NCI-H1105 (cell line): ENCODE data around the gene GPS1.

Experiments
- DNase-seq: peaks from one replicate; lab custom pipeline; 2025; lab: John Stamatoyannopoulos, UW

GPS1 gene

DNA sequence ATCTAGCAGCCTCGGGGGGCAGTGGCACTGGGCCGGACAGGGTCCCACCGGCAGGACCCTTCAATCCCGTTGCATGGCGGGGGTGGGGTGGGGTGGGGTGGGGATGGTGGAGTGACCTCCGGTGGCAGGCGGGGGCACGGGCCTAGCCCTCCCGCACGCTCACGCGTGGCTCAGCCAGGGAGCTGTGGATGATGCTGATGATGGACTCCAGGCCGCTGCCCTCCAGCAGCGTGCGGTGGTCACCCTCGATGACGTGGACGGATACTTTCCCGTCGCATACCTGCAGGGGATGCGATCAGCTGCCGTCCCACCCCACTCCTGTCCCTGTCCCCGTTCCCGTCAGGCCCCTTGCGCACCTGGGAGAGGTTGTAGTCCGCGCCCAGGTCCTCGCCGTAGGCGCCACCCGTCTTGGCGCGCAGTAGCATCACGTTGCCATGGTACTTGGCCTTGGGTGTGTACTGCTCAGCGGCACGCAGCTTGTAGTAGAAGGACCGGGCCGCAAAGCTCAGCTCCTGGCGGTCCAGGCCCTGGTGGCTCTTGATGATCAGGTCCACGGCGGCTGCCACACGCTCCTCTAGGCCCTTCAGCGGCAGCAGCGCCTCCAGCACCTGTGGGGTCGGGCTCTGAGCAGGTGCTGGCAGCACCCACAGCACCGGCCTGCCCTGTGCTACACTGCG is 27.4 kb downstream of the GPS1 start:
- no peak for DNase-seq

DNA sequence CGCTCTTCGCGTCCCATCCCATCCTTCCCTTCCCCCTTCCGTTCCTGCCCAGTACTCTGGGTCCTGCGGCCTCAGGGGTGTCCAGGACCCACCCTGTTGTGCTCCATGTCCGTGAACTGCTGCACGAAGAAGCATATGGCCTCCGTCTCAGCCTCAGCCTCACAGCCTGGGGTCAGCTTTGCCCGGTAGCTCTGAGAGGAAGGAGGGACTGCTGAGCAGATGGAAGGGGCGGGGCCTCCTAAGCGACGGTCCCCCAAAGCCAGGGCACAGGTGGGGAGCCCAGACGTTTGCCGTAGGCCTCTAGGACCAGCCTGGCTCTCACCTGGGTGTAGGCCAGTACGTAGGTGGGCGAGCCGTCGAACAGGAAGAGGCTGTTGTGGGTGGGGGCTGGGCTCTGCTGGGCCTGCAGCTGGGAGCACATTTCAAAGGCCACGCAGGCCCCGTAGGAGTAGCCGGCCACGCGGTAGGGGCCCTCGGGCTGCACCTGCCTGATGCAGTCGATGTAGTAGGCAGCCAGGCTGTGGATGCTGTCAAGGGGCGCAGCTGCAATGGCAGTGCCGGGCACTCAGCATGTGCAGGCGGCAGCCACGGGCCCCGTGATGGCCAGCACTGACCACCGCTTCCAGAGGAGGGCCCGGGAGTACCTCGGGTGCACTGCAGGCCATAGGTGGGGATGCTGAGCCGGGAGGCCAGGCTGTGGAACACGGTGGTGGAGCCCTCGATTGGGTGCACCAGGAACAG is 28.5 kb downstream of the GPS1 start:
- no peak for DNase-seq

DNA sequence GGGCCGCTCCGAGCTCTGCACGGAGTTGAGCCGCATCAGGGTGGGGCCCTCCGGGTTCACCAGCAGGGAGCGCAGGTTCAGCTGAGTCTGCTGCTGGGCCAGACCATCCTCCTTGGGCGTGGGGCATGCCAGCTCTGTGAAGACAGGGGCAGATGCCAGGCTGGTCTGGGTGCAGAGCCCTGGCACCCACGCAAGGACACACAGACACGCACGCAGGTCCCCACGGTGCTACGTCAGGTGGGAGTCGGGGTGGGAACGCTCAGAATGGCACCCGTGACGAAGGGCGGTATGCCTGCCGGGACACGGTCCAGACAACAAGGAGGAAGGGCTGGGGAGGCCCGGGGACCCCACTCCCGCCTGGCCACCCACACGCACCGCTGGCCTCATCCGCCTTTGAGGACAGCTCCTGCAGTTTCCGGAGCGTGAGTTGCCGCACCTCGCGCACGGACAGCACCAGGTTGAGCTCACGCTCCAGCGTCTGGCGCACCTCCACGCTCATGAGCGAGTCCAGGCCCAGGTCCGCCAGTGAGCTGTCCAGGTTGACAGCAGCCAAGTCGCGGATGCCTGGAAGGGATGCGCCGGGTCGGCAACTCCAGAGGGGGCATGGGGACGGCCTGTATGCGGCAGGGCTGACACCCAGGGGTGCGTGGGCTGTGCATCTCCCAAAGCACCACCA is 29.2 kb downstream of the GPS1 start:
- no peak for DNase-seq

DNA sequence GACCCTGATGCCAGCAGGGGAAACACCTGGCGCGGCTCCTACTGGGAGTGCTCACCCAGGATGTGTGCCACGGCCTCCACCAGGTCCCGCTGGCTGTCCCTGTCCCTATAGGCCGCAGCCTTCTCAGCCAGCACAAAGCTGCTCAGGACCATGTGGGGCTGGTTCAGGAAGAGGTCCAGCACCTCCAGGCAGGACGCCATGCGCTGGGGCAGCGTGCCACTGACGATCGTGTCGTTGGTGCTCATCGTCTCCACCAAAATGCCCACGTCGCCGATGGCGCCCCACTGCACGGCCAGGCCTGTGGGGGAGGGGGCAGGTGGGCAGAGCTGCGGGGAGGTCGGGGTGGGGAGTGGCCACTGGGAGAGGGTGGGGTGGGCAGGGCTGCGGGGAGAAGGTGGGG is 29.8 kb downstream of the GPS1 start:
- no peak for DNase-seq

DNA sequence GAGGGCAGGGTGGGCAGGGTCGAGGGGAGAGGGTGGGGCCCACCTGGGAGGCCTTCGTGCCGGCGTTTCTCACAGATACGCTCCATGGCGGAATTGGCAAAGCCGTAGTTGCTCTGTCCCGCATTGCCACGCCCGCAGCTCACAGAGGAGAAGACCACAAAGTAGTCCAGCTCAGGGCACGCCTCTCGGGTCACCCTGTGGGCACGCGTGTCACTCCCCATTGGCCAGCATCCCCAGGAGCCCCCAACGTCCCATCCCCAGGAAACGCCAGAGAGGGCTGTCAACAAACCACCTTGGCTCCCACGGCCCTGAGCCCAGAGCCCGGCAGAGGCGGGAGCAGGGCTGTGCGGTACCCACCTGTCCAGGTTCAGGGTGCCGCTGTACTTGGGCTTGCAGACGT is 30.3 kb downstream of the GPS1 start:
- DNase-seq: no peak

DNA sequence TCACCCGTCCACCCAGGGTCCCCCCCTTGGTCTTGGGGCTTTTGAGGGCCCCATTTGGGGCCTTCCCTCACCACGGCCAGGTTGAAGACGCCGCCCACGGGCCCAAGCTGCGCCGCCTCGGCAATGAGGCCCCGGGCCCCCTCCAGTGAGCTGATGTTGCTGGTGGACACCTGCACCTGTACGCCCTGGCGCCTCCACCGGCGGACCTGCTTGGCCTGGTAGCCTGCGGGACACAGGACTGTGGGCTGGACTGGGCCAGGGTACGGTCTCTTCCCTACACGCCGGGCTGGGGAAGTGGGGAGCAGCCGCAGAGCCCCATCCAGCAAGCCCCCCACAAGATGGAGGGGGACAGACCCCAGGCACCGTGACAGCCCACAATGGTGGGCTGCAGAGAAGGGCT is 30.8 kb downstream of the GPS1 start:
- DNase-seq: no peak

DNA sequence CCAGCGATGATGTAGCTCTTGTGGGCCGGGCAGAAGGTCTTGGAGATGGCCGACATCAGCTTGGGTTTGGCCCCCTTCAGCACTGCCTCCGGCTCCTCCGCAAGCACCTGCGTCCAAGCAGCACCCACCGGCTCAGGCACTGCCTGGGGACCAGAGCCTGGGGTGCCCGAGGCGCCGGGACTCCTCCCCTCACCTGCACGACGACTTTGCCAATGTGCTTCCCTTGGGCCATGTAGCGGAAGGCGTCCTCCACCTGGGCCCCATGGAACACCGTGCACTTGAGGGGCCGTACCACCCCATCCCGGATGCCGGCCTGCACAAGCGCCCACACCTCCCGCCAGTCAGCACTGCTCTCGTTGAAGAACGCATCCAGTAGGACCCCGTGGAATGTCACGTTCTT is 31.3 kb downstream of the GPS1 start:
- no peak for DNase-seq

DNA sequence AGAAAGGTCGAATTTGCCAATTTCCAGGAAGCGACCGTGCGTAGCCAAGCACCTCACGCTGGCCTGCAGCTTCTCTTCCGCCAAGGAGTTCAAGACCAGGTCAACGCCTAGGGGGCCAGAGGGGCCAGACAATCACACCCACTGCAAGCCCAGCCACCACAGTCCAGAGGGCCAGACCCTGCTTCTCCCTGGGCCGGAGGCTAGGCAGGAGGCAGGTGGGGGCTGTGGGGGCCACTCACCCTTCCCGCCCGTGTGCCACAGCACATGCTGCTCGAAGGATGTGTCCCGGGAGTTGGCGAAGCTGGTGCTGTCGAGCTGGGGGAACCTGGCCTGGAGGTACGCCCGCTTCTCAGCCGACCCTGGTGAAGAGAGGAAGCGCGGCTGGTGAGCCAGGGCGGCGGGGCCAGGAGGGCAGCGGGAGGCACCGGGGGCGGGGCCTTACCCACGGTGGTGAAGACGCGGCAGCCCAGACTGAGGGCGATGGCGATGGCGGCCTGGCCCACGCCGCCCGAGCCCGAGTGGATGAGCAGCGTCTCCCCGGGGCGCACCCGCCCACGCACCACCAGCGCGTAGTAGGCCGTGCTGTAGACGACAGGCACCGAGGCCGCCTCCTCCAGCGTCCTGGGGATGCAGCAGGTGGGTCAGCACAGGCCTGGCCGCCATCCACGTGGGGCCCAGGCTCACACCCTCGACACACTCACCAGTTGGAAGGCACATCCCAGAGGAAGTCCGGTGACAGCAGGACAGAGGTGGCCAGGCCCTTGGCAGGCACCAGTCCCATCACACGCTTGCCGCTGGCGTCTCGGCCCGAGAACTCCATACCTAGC is 32.0 kb downstream of the GPS1 start:
- no peak for DNase-seq

DNA sequence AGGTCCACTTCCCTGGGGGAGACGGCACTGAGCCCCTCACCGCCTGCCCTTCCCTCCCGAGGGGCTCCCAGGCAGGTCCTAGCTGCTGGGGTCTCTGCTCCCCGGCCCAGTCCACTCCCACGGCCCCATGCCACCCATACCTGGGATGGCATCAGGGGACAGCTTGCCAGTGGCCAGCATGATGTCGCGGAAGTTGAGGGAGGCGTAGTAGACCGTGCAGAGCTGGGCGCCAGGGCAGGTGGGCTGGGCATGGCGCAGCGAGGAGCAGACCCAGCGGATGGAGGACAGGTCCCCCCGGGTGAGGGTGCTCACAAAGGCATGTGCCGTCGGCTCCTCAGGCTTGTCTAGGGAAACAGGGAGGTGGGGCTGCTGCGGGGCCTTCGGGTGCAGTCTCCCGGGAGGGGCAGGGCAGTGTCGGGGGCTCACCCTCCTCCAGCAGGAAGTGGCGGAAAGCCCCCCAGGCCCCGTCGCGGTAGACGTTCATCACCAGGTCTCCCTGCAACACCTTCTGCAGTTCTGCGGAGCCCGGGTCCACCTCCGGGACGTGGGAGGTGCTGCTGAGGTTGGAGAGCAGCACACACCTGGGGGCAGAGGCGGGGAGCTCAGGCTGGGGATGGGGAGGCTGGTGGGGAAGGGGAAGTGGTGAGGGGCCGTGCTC is 32.8 kb downstream of the GPS1 start:
- no peak for DNase-seq

DNA sequence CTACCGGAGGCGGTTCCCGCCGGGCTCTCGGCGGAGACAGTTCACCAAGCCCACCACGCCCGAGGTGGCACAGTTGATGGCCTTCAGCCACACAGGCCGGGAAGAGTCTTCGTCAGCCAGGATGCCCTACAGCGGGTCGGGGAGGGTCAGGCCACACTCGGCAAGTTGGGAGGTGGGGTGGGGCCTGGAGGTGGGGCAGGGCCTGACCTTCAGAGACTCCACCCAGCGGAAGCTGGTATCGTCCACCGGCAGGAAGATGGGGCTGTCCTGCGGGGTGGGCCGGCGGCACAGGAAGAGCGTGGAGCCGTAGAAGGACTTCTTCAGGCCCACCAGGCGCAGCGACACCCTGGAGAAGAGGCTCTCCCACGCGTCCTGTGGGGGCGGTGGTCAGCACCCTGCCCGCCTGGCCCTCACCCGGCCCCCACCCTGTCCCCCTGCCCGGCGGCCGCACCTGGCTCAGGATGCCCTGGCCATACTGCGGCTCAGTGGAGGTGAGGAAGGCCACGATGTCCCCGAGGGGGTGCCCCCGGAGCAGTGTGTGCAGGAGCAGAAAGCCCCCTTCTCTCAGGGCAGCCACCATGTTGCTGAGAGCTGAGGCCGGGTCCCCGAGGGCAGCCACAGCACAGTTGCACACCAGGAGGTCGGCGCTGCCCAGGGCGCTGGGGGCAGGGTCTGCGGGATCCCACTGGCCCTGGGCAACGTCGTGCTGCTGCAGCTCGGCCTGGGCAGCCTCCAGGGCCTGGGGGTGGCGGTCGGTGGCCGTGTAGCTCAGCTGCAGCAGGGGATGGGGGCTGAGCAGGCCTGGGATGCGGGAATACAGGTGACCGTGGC is 33.5 kb downstream of the GPS1 start:
- no peak for DNase-seq

DNA sequence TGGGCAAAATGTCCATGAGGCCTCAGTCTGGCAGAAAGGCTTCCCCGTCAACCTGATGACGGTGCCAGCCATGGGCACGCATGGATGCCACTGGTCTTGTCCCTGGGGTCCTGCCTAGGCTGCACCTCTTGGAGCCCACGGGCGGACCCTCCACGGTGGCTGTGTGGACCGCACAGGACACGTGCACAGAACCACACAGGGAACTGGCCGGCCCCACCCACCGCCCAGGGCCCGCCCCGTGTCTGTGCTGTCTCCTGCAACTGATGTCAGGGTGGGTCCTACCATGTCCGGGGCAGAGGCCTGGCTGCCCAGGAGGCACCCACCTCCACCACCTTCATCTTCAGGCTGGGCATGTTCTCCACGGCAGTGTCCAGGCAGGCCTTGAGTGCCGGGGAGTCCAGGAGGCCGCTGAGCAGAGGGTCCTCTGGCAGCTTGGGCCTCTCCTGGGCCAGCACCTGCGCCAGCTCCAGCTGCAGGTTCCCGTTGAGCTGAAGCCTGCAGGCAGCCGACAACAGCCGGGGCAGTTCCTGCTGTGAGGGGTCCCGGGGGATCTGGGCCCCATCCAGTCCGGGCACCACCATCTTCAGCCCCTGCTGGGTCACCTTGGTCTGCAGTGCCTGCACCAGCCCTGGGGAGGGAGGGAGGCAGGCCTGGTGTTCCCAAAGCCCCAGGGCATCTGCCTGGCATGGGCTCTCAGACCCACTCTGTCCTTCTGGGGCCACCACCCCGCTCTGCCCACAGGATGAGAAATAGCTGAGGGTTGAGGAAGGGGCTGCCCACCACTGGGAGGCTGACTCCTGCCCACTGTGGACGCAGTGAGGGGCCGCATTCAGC is 34.5 kb downstream of the GPS1 start:
- no peak for DNase-seq

DNA sequence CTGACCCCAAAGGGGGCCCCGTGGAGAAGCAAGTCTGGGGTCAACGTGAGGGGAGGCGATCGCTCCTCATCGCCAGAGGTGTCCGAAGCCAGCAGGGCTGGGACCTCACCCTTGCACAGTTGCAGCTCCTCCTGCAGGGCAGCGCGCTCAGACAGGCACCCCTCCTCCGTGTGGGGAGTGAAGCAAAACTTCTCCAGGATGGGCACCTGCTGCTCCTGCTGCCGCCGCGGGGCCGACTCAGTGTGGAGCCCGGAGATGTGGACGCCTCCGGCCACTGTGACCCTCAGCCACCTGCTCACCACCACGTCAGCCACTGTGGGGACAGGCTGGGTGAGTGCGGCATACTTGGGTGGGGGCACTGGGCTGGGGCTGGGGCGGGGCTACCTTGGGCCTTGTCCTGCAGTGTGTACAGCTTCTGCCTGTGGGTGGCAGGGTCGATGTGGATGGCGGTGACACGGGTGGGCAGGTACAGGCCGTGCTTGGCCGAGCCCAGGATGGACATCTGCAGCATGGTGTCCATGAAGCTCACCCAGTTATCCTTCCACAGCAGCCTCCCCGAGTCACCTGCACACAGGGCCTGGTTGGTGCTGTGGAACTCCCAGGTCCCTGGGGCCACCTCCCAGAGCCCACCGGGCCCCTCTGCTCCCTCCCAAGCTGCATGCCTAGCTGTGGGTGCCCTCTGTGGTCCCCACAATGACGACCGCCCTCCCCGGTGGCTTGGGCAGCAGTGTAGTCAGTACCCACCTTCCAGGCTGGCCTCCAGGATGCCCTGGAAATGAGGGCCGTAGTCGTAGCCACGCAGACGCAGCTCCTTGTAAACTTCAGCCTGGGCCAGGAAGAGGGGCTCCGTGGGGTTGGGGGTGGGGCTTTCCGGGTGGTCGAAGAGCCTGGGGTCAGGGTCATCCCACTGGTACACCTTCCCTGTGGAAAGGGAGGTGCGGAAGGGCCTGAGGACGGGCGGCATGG is 35.5 kb downstream of the GPS1 start:
- no peak for DNase-seq

DNA sequence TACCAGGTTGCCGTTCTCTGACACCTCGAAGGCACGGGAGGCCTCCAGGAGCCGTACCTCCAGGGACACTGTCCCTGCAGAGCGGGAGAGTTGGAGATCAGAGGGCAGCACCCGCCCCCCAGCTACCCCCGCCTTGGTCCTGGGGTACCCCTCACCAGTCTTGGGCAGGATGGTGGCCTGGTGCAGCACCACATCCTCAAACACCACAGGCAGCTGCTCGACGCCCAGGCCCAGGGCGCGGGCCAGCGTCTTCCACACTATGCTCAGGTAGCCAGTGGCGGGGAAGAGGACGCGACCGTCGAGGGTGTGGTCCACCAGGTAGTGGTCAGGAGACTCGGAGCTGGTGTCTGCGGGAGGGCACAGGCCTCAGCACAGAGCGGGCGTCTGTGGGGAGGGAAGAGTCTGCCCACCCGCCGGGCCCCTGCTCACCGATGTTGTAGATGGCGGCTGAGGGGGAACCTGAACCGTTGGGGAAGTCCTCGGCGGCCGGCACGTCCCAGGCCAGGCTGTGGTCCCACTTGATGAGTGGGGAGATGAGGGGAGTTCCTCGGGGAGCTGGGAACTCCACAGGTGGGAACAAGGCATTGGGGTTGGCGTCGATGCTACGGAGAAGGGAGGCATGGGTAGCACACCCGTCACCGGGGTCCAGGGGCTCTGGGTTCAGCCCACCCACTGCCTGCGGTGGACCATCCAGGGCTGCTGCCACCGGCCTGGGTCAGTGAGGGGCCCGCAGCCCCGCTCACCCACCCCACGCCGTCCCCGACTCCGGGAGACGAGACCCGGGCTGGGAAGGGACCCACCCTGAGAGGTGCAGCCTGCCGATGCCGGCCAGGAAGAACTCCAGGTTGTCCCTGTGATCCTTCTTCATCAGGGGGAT is 36.5 kb downstream of the GPS1 start:
- no peak for DNase-seq

DNA sequence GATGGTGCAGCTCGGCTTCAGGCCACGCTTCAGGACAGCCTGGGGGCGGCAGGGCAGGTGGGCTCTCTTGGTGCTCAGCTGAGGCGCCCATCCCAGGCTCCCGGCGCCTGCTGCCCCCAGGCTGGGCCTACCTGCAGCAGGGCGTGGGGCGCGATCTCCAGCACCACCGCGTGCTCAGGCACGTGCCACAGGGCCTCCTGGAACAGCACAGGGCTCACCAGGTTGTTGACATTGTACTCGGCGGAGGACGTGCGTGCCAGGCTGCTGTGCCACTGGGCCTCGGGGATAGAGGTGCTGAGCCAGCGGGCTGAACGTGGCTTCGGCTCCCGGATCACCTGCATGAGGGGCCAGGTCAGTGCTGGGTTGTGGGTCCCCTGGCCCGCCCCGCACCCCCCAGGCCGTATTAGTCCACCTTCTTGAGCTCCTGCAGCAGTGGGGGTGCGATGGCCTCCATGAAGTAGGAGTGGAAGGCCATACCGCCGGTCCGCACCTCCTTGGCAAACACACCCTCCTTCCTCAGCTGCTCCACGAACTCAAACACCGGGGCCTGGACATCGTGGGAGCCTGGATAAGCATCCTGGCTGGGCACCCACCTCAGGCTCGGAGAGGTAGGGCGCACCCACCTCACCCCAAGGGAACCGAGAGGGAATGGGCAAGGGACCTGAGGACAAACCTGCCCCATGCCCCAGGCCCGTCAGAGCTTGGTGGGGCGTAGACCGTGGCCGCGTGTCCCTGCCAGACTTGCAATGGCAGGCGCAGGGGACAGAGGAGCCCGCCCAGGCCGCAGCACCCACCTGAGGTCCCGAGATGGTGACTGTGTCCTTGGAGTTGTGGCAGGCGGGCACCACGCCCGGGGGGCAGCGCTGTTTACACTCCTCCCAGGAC is 37.4 kb downstream of the GPS1 start:
- DNase-seq: no peak

DNA sequence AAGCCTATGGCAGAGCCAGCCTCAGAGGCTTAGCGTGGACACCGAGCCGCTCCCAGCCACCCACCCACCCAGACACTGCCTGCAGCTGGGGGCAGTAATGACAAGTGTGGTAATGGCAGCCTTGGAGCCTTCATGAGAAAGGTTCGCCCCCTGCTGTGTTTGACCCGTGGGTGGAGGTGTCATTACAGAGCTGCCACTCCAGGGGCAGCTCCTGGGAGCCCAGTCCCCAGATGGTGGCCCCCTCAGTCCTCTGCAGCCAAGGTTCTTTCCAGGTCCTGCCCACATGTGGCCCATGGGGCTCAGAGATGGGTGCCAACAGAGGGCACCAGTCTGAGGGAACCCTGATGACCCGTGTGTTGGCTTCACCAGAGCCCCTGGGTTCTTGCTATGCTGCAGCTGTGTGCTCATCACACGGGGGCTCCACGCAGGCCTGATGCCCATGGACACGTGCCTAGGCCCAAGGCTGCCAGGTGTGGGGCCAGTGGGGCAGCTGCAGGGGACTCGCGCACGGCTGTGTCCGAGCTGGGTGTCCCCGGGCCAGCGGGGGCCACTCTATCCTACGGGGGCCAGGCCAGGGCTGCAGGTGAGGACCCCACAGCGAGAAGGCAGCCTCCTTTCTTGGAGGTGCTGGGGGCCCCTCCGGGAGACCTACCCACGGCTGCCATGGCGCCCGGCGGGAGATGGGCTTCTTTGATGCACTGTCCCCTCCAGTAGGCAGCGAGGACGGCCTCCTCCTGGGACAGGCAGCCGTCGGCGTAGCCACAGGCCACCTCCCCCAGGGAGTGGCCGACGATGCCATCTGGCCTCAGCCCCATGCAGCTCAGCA is 38.2 kb downstream of the GPS1 start:
- DNase-seq: no peak
